GM18951 (cell line): Measurements from ENCODE around the gene WDPCP.
"Not testable (repeated sequence)": the region's sequence is repeated elsewhere in the genome, so short reads cannot be mapped to it uniquely, and the experiment has no call there.

Experiments used
- POLR2A ChIP-seq: IDR thresholded peaks from 4 replicates; pipeline ENCODE4 v1.6.1; 2011; ENCODE audit warnings: mild to moderate bottlenecking; ENCODE audit not compliant: insufficient read length, insufficient read depth; ENCODE audit errors: extremely low read depth
- in situ Hi-C: fragments of 300-500 bp; cut with MboI; formaldehyde crosslinking; loops from one replicate; pipeline ENCODE4 v1.12.0; 2022; ENCODE audit warnings: low sequenced_read_pairs, mixed read lengths, inconsistent platforms; ENCODE audit not compliant: unreplicated experiment

The WDPCP gene

DNA sequence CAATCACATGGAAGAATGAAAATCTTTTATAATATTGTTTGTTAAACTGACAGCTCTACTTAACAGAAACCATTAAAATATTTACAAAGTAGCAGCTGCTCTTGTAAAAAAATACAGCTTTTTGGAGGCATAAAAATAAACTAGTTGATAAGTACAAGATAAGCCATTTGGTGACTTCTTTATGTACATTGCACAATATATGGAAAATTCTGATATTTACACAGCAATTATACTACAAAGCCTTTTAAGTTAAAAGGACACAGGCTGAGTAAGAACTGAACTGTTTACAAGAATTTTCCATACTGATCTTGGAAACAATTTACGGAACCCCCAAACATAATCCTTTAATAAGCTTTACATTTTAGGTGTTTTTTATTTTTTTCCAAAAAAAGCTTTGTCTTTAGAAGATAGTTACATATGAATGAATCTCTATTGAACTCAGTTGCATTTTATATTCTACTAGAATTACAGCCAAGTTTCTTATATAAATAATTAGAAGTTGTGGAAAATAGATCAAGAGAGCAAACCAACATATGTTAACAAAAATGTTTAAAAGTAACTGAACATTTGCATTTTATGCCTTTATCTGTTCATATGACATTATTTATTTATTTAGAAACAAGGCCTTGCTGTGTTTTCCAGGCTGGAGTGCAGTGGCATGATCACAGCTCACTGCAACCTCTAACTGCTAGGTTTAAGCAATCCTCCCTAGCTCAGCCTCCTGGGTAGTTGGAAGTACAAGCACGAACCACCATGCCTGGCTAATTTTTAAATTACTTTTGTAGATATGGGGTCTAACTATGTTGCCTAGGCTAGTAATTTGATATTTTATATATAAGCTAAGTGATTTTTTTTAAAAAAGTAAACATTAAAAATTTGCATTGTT, 395.1 kb downstream of the WDPCP start:
- no peak for TF ChIP-seq POLR2A
- in situ Hi-C loops: no loop called here

DNA sequence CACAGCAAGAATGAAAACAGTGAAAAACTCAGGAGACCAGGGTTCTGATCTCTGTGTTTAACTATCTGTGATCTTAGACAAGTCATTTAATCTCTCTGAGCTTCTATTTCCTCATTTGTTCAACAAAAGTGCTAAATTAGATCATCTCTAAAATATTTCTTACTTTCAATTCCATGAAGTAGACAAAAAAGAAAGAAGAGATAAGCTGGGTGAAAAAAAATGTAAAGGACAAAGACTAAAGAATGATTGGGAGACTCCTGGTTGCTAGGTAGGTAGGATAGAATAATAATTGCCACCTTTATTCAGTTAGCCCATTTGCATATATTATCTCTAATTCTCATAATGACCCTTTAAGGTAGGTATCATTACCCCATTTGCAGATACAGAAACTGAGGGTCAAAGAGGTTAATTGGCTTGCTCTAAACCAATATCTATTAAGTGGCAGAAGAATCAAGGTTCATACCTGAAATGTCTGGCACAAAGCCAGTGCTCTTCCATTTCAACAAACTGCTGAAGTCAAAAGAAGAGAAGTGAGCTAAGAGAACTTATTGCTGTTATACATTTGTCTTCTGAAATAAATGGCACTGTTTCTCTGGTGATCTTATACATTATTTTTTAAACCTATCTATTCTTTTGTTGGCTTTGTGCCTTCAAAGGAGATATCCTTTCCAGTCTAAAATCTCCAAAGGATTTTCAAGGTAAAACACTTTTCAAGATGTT, 395.9 kb downstream of the WDPCP start:
- in situ Hi-C loops: no loop called here
- TF ChIP-seq POLR2A: no peak

DNA sequence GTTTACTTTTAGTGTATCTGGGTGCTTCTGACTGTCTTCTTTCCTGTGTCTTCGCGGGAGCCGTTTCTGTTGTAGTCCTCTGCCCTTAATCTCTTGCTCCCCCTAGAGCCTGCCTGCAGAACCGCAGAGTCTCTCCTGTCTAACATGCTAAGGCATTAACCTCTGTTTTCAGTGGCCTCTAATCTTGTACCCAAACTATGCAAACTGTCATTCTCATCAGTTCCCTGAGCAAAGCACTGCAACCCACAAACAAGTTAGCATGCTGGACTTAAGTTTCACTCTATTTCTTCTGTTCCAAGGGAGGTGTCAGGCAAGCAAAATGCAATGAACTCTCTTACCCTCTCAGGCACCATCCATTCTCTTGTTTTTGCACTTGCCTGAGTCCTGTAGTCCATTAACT, 399.3 kb downstream of the WDPCP start:
- no peak for TF ChIP-seq POLR2A
- in situ Hi-C loops: no loop called here

DNA sequence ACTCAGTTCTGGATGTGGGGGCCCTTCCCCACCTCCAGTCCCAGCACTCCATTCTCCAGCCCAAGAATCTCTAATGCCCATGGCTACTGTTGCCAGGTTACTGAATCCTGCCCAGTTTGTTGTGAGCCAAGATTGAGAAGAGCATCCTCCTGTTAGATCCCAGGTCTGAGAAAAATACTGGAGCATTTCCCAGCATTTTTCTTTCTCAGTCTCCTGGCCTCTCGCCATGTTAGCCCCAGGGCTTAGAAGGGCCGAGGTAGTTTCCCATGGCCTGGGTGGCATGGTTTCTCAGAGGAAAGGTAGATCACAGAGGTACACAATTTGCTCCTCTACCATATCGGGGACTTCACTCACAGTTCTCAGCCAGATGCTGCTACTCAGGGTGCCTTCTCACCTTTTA, 401.9 kb downstream of the WDPCP start:
- TF ChIP-seq POLR2A: no peak
- in situ Hi-C loops: no loop called here

DNA sequence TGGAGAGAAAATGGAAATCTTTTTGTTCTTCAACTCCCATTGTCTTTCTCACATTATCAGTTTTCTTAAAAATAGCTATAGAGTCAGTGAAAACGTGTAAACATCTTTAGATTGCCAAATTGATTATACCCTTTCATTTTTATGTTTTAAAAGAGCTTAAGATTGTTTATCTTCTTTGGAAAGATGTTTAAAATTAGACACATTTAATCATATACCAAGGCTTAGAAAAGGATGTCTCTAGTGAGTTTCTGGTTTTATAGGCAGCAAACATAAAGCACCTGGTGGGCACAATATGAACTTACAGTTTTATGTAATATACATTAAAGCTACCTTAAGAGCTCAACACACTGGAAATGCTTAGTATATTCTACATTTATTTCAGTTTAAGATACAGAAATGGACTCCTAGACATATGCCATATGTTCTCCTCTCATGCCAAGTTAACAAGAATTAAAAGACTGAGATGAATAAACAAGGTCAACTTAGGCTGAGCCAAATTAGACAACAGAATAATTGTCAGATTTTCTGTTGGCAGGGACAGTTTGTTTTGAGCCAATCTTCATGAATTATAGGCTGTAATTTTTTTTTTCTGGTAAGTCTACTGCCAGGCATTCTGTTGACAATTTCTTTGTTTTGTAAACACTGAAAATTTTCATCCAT, 425.0 kb downstream of the WDPCP start:
- in situ Hi-C loops: no loop called here

DNA sequence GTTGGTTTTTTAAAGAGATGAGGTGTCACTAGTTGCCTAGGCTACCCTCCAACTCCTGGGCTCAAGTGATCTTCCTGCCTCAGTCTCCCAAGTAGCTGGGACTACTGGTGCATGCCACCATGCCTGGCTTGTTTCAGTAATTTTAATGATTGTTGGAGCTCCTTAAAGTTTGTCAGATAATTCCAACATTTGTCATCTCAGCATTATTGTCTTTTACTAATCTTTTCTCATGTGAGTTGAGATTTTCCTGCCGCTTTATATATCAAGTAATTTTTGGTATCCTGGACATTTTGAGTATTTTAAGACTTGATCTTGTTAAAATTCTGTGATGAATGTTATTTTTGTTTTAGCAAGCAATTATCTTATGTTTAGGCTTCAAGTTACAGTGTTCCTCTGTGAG, 429.0 kb downstream of the WDPCP start:
- TF ChIP-seq POLR2A: no peak
- in situ Hi-C loops: no loop called here

More for the DNA sequence above, 425.0 kb downstream of the WDPCP start:
- TF ChIP-seq POLR2A: no peak

DNA sequence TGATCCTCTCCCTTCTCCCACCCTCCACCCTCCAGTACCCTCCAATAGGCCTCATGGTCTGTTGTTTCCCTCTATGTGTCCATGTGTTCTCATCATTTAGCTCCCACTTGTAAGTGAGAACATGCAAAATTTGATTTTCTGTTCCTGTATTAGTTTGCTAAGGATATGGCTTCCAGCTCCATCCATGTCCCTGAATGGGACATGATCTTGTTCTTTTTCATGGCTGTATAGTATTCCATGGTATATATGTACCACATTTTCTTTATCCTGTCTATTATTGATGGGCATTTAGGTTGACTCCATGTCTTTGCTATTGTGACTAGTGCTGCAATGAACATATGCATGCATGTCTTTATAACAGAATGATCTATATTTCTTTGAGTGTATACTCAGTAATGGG, 451.6 kb downstream of the WDPCP start:
- in situ Hi-C loops: not testable (repeated sequence)

DNA sequence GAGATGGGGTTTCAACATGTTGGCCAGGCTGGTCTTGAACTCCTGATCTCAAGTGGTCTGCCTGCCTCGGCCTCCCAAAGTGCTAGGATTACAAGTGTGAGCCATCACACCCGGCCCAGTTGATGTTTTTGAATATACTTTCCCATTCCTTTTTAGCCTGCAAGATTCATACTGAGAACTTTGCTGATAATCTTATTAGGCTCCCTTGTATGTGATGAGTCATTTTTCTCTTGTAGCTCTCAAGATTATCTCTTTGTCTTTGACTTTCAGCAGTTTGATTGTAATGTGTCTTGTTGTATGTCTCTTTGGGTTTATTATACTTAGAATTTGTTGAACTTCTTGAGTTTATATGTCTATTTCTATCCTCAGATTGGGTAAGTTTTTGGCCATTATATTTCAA, 456.3 kb downstream of the WDPCP start:
- in situ Hi-C loops: no loop called here
- TF ChIP-seq POLR2A: no peak

DNA sequence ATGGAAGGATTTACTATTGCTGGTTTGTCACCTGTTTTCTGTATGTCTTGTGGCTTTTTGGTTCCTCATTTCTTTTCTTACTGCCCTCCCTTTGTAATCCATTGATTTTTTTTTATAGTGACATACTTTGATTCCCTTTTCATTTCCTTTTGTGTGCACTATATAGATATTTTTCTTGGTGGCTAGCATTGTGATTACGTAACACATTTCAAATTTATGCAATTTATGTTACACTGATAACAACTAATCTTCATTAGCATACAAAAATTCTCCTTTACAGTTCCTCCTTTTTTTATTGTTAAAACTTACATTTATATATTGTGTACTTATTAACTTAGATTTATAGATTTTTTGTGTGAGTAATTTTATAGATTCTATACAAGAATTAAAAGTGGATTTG, 457.1 kb downstream of the WDPCP start:
- no peak for TF ChIP-seq POLR2A
- in situ Hi-C loops: no loop called here

DNA sequence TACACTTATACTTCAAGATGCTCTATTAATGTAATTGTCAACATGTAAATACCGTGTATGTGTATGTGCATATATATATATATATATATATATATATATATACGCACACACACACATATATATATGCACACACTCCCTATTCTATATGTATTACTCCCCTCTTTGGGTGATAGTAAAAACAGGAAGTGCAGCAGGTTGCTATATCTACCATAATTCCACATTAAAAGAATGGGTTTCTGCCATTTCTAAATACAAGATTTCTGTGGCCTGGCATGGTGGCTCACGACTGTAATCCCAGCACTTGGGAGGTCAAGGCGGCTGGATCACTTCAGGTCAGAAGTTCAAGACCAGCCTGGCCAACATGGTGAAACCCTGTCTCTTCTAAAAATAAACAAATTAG, 460.7 kb downstream of the WDPCP start:
- TF ChIP-seq POLR2A: no peak
- in situ Hi-C loops: no loop called here

DNA sequence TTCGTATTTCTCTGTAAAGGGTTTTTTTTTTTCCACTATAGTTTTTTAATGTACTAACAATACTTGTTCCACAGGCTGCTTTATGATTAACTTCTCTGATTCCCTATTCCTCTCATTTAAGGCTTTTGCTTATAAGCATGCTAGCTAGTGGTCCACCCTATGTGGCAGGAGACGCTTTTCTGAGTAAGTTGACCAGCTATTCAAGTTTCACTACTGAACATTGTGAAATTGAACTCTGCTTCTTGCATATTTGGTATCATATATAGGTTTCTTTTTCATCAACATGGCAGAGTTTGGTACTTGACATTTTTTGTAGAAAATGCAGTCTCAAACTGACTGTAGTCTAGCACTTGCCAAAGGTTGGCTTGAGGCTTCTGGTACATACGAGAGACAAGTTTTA, 463.4 kb downstream of the WDPCP start:
- TF ChIP-seq POLR2A: no peak
- in situ Hi-C loops: no loop called here

DNA sequence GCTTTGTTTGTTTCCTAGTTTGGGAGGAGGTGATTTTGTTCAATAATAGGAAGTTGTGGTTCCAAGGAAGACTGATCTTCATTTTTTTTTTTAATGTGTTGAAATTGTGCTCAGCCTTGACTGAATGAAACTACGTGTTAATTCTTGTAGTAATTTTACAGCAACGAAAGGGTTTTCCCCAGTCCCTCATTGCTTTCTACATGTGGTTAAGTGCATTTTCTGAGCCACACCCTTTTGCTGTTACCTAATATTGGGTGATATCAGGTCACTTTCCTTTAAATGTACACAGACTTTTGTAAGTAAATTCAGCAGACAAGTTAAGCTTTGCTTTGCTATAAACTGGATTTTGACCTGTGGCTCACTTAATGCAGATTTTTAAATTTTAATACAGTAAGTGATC, 464.1 kb downstream of the WDPCP start:
- in situ Hi-C loops: no loop called here

DNA sequence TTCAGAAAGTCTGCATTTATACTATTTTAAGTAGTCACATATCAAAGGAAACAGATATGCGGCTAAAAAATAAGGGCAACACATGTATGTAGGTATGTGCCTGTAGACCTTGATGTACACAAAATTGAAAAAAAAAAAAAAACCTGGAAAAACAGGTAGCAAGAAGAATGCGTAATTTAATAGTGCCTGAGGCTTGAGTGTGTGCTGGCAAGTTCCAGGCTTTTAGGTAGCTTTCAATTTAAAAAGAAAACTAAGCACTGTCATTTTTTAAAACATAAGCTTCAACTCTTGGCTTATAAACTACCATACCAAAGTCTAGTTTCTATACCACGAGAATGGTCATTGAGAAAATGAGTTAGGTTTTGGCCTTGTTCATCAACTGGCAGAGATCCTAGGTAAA, 465.4 kb downstream of the WDPCP start:
- TF ChIP-seq POLR2A: no peak

More for the DNA sequence above, 464.1 kb downstream of the WDPCP start:
- TF ChIP-seq POLR2A: no peak

More for the DNA sequence above, 465.4 kb downstream of the WDPCP start:
- in situ Hi-C loops: no loop called here
